Type B pancreatic cell (in vitro differentiated cells): ENCODE measurements around the gene GRIN2A. TPM values are rescaled to one million over a fixed set of nuclear protein-coding genes. Genes with fewer than 3 reads are reported as not detected.

Experiments used
- DNase-seq: peaks from one replicate; pipeline ENCODE4 v3.0.0; 2021; ENCODE audit warnings: mixed read lengths; ENCODE audit not compliant: unreplicated experiment; ENCODE audit errors: extremely low spot score
- H3K27ac Mint-ChIP-seq: 2 replicates; pipeline ENCODE4 v1.8.0; 2021; ENCODE audit warnings: mild to moderate bottlenecking, mixed read lengths
- H3K27me3 Mint-ChIP-seq: 2 replicates; pipeline ENCODE4 v1.8.0; 2021; ENCODE audit warnings: mixed read lengths
- H3K36me3 Mint-ChIP-seq: 2 replicates; pipeline ENCODE4 v1.8.0; 2021; ENCODE audit warnings: mixed read lengths
- H3K4me1 Mint-ChIP-seq: one replicate; pipeline ENCODE4 v1.8.0; 2021; ENCODE audit warnings: mixed read lengths; ENCODE audit not compliant: unreplicated experiment
- H3K4me3 Mint-ChIP-seq: 2 replicates; pipeline ENCODE4 v1.8.0; 2021; ENCODE audit warnings: mild to moderate bottlenecking, mixed read lengths
- H3K9me3 Mint-ChIP-seq: 2 replicates; pipeline ENCODE4 v1.8.0; 2021; ENCODE audit warnings: mixed read lengths
- CTCF ChIP-seq: fragments of 200-600 bp; sonication (generic); conservative IDR thresholded peaks from 2 replicates; pipeline ENCODE4 v1.5.0; 2021; ENCODE audit warnings: antibody characterized with exemption, mild to moderate bottlenecking
- total RNA-seq: library from RNA; stranded (reverse); gene quantifications from 2 replicates; pipeline ENCODE4 v1.2.1, GENCODE V29; 2021; ENCODE audit warnings: low replicate concordance

Gene GRIN2A
- total RNA-seq, 1 donor from 2014 or later, result 7.1 TPM

DNA sequence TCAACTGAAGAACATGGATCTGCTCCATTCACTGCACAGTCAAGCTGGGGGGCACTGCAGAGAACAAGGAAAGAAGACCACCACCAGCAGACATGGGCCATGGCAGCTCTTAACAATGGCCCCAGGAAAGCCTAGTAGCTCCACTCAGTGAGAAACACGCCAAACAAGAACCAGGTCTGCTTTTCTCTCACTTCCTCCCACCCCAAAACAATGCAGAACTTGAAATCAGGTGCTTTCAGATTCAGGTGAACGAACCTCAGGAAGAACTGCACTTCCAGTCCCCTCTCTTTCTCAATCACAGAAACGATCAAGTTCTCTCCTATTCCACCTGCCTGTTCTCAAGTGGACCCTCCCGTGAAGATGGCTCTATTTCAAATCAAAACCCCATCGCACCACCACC lies 155.6 kb downstream of the GRIN2A start:
- H3K27ac Mint-ChIP-seq, result no peak overlapping the region
- TF ChIP-seq CTCF, result no peak
- DNase-seq, result no peak
- no peaks in the 10 kb centered on the region for H3K36me3 Mint-ChIP-seq
- H3K27me3 Mint-ChIP-seq, result peaks cover 39% of the 10 kb centered on the region
- no peaks in the 10 kb centered on the region for H3K9me3 Mint-ChIP-seq
- H3K4me1 Mint-ChIP-seq, result no peaks in the 10 kb centered on the region
- H3K4me3 Mint-ChIP-seq, result no peak overlapping the region

- DNase-seq, result no peak
- H3K4me3 Mint-ChIP-seq, result no peak overlapping the region
- no peaks in the 10 kb centered on the region for H3K9me3 Mint-ChIP-seq
- H3K27ac Mint-ChIP-seq, result no peak overlapping the region
- H3K36me3 Mint-ChIP-seq, result no peaks in the 10 kb centered on the region
- TF ChIP-seq CTCF, result no peak
- H3K4me1 Mint-ChIP-seq, result no peaks in the 10 kb centered on the region
- peaks cover 36% of the 10 kb centered on the region for H3K27me3 Mint-ChIP-seq
Measured at GRCh38 chr16:10022098-10022497, 160.1 kb downstream of the GRIN2A start.

DNA sequence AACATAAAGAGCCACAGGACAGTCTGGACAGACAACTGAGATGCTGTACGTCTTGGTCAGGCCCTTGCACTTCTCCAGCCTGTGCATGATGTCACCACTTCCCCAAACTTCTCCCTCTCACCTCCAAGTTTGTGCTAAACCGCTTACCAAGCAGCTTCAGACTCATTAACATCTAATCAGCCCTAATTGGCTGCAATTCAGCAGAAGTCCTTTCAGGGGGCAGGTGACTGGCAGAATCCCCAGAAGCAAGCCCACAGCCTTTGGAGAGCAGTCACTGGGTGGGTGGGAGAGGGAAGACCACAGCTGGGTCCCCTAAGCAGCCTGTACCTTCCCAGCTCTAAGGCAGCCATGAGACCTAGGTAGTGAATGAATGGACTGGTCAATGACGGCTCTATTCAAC lies 161.4 kb downstream of the GRIN2A start:
- TF ChIP-seq CTCF, result no peak
- H3K27ac Mint-ChIP-seq, result no peak overlapping the region
- H3K4me1 Mint-ChIP-seq, result no peaks in the 10 kb centered on the region
- H3K36me3 Mint-ChIP-seq, result no peaks in the 10 kb centered on the region
- no peak for DNase-seq
- peaks cover 36% of the 10 kb centered on the region for H3K27me3 Mint-ChIP-seq
- H3K4me3 Mint-ChIP-seq, result no peak overlapping the region
- no peaks in the 10 kb centered on the region for H3K9me3 Mint-ChIP-seq

GRCh38 chr16:10016752-10017151 lies 165.5 kb downstream of the GRIN2A start:
- Mint-ChIP-seq H3K4me3 (no peak overlapping the region), H3K9me3 (no peaks in the 10 kb centered on the region), H3K27ac (no peak overlapping the region), H3K4me1 (no peaks in the 10 kb centered on the region), H3K27me3 (peaks cover 33% of the 10 kb centered on the region), H3K36me3 (no peaks in the 10 kb centered on the region)
- DNase-seq, result no peak
- TF ChIP-seq CTCF, result no peak

DNA sequence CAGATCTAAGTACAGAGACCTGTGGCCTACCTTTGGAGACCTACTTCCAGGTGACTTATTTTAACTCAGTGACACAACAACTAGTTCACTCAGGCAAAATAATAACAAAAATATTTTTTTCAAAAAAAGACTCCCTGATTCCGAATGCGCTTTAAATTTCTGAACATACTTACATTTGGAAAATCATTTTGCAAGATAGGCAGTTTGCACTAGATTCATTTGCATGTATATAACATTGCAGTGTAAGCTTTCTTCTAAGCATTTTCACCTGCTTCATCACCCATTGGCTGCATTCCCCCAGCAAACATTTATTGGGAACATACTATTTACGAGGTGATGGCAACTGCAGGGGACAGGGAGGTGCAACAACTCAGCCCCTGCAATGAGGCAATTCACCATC lies 166.8 kb downstream of the GRIN2A start:
- DNase-seq, result no peak
- Mint-ChIP-seq H3K27me3 (peaks cover 33% of the 10 kb centered on the region), H3K27ac (no peak overlapping the region), H3K36me3 (no peaks in the 10 kb centered on the region), H3K9me3 (no peaks in the 10 kb centered on the region), H3K4me1 (no peaks in the 10 kb centered on the region), H3K4me3 (no peak overlapping the region)
- no peak for TF ChIP-seq CTCF

GRCh38 chr16:10013774-10014173 lies 168.5 kb downstream of the GRIN2A start:
- H3K27me3 Mint-ChIP-seq, result peaks cover 26% of the 10 kb centered on the region

More at GRCh38 chr16:10013774-10014173, 168.5 kb downstream of the GRIN2A start:
- Mint-ChIP-seq H3K9me3 (no peaks in the 10 kb centered on the region), H3K27ac (no peak overlapping the region), H3K4me3 (no peak overlapping the region), H3K36me3 (no peaks in the 10 kb centered on the region), H3K4me1 (no peaks in the 10 kb centered on the region)
- DNase-seq, result no peak
- no peak for TF ChIP-seq CTCF
